ENCODE data around the gene FADS1. TPM values are rescaled to one million over a fixed set of nuclear protein-coding genes. Genes with fewer than 3 reads are reported as not detected.

Gene FADS1
- total and polyA plus RNA-seq, 2 of the 8 experiments (the other 6 are each of a cell fraction or from before 2014, with no cell fraction given), result 115 to 141 TPM

GRCh38 chr11:61802605-61803004, 14.2 kb downstream of the FADS1 start (continued):
- TF ChIP-seq CHD7 (IDR thresholded peaks at IDR 0.05; ENCODE audit: insufficient replicate concordance, low read length) (no peak), RAD21 (IDR thresholded peaks at IDR 0.05 in 1 of 2, conservative IDR thresholded peaks at IDR 0.05 in 1 of 2; ENCODE audit: low read depth in 2 of 2, low read length in 2 of 2) (no peak), BACH1 (IDR thresholded peaks at IDR 0.05; ENCODE audit: low read length) (no peak), JUN (IDR thresholded peaks at IDR 0.05; ENCODE audit: low read depth, low read length) (no peak), CTBP2 (IDR thresholded peaks at IDR 0.05; ENCODE audit: borderline replicate concordance, insufficient read depth, insufficient read length, low read length) (no peak), RBBP5 (IDR thresholded peaks at IDR 0.05; ENCODE audit: borderline replicate concordance, low read depth, low read length) (no peak), EGR1 (IDR thresholded peaks at IDR 0.05; ENCODE audit: borderline replicate concordance, low read depth, low read length) (no peak), POLR2A (IDR thresholded peaks at IDR 0.05; ENCODE audit: control extremely low read depth in 1 of 2, low read depth in 2 of 2, low read length in 2 of 2) (no peak), SP1 (IDR thresholded peaks at IDR 0.05; ENCODE audit: low read depth, low read length) (no peak), JUND (IDR thresholded peaks at IDR 0.05; ENCODE audit: low read length) (no peak), EP300 (IDR thresholded peaks at IDR 0.05; ENCODE audit: borderline replicate concordance in 1 of 2, low read depth in 2 of 2, low read length in 2 of 2) (no peak), SRF (IDR thresholded peaks at IDR 0.05; ENCODE audit: low read depth, low read length) (no peak)
